Astrocyte of the cerebellum (primary cell): Measurements from ENCODE around the gene NTHL1.

Experiments used
- DNase-seq: peaks from one replicate; pipeline ENCODE4 v3.0.0-alpha.2; 2011; ENCODE audit warnings: low read depth
- H3K4me3 ChIP-seq: 2 replicates; pipeline ENCODE4 v1.5.1; 2011; ENCODE audit warnings: mild to moderate bottlenecking, low read depth, low read length, moderate library complexity
- in situ Hi-C: cut with HindIII; loops from 2 replicates; pipeline ENCODE4 v1.10.0; 2017; ENCODE audit warnings: low sequenced_read_pairs
- TF ChIP-seq, protein P1 (sequence below): IDR thresholded peaks from 2 replicates; pipeline ENCODE4 v1.5.1; 2012; ENCODE audit warnings: low read length, low read depth, moderate library complexity, mild to moderate bottlenecking; ENCODE audit errors: missing control alignments

NTHL1 gene

DNA sequence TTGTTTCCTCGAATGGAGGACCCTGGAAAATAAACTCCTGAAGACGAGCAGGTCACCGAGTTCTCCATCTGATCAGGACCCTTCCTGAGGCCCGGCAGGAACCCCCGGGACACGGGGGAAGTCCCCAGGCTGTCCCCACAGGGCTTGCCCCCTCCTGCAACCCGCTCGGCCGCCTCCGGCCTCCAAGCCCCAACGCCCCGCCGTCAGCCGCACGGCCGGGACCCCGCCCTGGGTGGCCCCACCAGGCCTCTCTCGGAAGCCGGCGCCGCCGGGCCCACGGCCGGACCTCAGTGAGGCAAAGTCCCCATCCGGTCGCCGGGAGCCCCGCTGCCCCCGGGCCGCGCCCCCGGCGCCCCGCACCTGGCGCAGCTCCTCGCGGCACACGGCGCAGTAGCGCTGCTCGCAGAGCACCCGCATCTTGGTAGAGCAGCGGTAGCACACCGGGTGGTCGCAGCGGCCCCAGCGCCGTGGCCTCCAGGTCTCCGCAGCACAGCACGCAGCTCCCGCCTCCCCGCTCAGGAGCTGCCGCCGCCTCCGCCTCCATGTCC, 38.4 kb downstream of the NTHL1 start:
- peak overlapping the region; percentile 64 for H3K4me3 ChIP-seq
- in situ Hi-C loops: no loop called here
- no peak for DNase-seq
- TF ChIP-seq, protein P1, sequence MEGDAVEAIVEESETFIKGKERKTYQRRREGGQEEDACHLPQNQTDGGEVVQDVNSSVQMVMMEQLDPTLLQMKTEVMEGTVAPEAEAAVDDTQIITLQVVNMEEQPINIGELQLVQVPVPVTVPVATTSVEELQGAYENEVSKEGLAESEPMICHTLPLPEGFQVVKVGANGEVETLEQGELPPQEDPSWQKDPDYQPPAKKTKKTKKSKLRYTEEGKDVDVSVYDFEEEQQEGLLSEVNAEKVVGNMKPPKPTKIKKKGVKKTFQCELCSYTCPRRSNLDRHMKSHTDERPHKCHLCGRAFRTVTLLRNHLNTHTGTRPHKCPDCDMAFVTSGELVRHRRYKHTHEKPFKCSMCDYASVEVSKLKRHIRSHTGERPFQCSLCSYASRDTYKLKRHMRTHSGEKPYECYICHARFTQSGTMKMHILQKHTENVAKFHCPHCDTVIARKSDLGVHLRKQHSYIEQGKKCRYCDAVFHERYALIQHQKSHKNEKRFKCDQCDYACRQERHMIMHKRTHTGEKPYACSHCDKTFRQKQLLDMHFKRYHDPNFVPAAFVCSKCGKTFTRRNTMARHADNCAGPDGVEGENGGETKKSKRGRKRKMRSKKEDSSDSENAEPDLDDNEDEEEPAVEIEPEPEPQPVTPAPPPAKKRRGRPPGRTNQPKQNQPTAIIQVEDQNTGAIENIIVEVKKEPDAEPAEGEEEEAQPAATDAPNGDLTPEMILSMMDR: no peak

DNA sequence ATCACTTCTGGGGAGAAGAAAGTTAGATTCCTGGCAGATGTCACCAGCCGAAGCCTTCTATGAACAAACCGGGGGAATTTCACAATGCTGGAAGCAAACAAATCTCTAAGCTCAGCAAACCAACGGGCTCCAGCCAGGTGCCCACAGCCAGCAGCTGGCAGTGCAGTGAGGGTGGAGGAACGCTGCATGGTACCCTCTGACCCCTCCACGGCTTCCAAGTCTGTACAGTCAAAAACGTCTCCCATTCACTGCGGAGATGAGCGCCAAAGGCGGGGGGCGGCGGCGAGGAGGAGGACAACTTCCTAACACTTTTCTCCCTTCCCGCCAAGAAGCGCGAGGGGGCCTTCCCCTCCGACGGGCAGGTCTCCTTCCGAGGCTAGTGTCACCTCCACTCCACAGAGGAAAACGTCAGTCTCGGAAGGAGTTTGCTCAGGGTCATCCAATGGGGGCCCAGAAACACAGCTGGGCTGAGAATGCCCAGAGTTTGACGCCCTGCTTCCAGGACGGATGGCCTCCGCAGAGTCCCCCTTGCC, 38.9 kb downstream of the NTHL1 start:
- TF ChIP-seq, protein P1: no peak

DNA sequence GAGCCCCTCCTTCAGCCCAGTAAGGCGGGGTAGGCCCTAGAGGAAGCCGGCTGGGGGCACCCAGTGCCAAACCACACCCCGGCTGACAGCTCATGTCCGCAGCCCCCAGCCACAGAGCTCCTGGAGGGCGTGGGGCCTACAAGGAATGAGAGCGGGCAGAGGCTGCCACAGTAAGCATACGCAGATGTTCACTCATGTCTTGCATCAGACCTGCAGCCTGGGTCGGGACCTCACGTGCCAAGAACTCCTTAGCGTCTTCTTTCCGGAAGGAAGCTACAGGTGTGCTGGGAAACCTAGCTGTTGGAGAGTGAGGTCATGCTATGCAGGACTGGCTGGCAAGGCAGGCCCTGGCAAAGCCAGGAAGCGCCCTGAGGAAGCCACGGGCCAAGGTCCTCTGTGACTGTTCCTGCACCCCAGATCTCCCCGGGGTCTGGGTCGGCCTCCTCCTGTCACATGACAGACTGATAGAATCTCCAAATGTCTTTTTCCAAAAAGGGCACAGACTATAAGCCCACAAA, 39.6 kb downstream of the NTHL1 start:
- TF ChIP-seq, protein P1: no peak
- no peak for DNase-seq

More for the DNA sequence above, 38.9 kb downstream of the NTHL1 start:
- in situ Hi-C loops: no loop called here
- H3K4me3 ChIP-seq: peak overlapping the region; percentile 64
- no peak for DNase-seq

DNA sequence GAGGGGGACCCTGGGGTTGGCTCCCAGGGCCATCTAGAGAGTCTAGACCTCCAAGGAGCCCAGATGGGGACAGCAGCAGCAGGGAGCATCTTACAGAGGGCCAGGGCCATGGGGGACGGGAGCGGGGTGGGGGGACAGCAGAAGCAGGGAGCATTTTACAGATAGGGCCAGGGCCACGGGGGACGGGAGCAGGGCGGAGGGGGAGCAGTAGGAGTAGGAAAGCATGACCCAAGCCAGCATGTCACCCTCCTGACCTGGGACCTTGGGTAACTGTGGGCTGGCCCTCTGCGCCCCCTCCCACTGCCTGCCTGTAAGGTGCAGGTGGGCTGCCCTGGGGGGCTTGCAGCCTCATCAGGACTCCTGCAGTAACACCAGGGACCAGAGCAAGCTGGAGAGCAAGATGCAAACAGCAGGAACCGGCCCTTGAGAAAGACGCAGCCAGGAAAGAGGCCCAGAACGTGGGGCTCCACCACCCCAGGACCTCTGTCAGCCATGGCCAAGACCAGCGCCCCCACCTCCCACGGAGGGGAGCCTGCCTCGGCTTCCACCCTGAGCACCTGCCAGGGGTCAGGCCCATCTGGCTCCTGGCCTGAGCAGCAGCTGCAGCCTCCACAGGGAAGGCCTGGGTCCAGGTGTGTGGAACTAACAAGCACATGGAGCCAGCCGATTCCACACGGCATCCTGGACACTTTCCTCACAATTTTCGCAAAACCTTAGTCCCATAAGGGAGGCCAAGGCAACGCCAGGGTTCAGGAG, 40.4 kb downstream of the NTHL1 start:
- TF ChIP-seq, protein P1: no peak
- H3K4me3 ChIP-seq: peak overlapping the region; percentile 64
- DNase-seq: no peak
- in situ Hi-C loops: no loop called here

More for the DNA sequence above, 39.6 kb downstream of the NTHL1 start:
- in situ Hi-C loops: no loop called here
- peak overlapping the region; percentile 64 for H3K4me3 ChIP-seq

DNA sequence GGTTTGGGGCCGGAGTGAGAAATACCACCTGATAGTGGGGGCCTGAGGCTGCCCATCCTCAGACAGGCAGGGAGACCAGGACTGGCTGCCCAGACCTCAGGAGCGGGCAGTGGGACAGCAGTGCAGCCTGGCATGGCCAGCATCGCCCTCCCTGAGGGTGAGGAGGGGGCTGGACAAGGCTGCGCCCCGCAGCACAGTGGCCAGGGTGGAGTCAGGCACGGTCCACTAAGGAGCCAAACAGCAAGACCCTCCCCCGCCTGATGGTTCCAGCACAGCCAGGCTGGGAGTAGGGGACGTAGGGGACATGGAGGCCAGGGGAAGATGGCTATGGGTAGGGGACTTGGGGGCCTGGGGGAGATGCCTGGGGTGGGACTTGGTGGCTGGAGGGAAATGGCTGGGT, 41.3 kb downstream of the NTHL1 start:
- in situ Hi-C loops: no loop called here
- H3K4me3 ChIP-seq: no peak overlapping the region
- TF ChIP-seq, protein P1: no peak
- no peak for DNase-seq

DNA sequence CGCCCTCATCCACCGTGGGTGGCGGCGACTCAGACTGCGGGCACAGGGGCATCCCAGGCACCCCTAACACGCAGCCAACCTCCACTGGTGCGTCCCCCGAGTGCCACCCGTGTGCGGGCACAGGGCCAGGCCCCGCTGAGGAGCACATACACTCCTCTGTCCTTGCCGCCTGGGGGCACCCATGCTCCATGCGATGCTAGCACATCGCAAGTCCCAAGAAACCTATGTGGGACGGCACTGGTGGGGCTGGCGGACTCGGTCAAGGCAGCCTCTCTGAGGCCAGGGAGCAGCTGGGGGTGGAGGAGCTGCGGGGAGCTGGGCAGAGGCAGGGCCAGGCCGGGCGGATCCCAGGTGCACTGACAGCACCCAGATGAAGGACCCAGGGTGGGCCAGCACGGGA, 42.0 kb downstream of the NTHL1 start:
- DNase-seq: no peak
- in situ Hi-C loops: no loop called here
- TF ChIP-seq, protein P1: no peak
- H3K4me3 ChIP-seq: no peak overlapping the region
